GM12865 (cell line): ENCODE data around the gene IRF9.

Source experiments
- DNase-seq: peaks from one replicate; pipeline ENCODE4 v3.0.0; 2010; ENCODE audit warnings: low read depth
- H3K4me3 ChIP-seq: 2 replicates; pipeline ENCODE4 v1.5.1; 2011; ENCODE audit warnings: mild to moderate bottlenecking, low read depth, low read length, control low read depth
- CTCF ChIP-seq: IDR thresholded peaks from 2 replicates; pipeline ENCODE4 v1.5.1; 2011; ENCODE audit warnings: low read length, control low read depth, low read depth, inconsistent platforms; ENCODE audit not compliant: insufficient read depth; ENCODE audit errors: missing control alignments

IRF9 gene

GRCh38 chr14:24206260-24207103 lies 45.4 kb downstream of the IRF9 start:
- no peak for DNase-seq
- no peak for TF ChIP-seq CTCF

GRCh38 chr14:24207104-24207551 lies 46.1 kb downstream of the IRF9 start:
- no peak for TF ChIP-seq CTCF
- no peak for DNase-seq
- H3K4me3 ChIP-seq, result no peak overlapping the region

More at GRCh38 chr14:24206260-24207103, 45.4 kb downstream of the IRF9 start:
- no peak overlapping the region for H3K4me3 ChIP-seq

- TF ChIP-seq CTCF, result no peak
- no peak overlapping the region for H3K4me3 ChIP-seq
- DNase-seq, result no peak
Observed at GRCh38 chr14:24207625-24208024, 46.6 kb downstream of the IRF9 start.

GRCh38 chr14:24211311-24211710 lies 50.2 kb downstream of the IRF9 start:
- H3K4me3 ChIP-seq, result no peak overlapping the region
- no peak for TF ChIP-seq CTCF

GRCh38 chr14:24212924-24213865 lies 52.1 kb downstream of the IRF9 start, which contains the start of gene CHMP4A:
Gene CHMP4A (minus strand): TSS chr14:24213488. CDS start chr14:24213439, 49 bp downstream.
- DNase-seq, result peak; percentile 99
- TF ChIP-seq CTCF, result no peak
- peak within 1 kb of the TSS; percentile 57 for H3K4me3 ChIP-seq

More at GRCh38 chr14:24211311-24211710, 50.2 kb downstream of the IRF9 start:
- DNase-seq, result no peak

- DNase-seq, result no peak
- H3K4me3 ChIP-seq, result peak overlapping the region; percentile 57
- TF ChIP-seq CTCF, result no peak
Observed at GRCh38 chr14:24213866-24214662, 53.0 kb downstream of the IRF9 start.
